A549 (cell line): ENCODE measurements around the gene CFAP77. TPM values are rescaled to one million over a fixed set of nuclear protein-coding genes. Genes with fewer than 3 reads are reported as not detected.

Source experiments
- ATAC-seq, 2 experiments: fragments of 200-7000 bp in 1 of 2; fragments of >200 bp in 1 of 2; cut with Nextera tagmentation in 1 of 2; cut with Tn5 transposase in 1 of 2; 3 replicates each; pipeline versions ENCODE4 v1.8.0 to v1.9.1; 2018 to 2020; ENCODE audit warnings: mild to moderate bottlenecking in 1 of 2, moderate library complexity in 1 of 2
- CTCF ChIA-PET: fragments of 300-600 bp; sonication (Branson Sonifier 250); formaldehyde crosslinking; extraction: SDS; loops from one replicate; lab custom pipeline; 2021; ENCODE audit warnings: antibody characterized with exemption, inconsistent platforms; lab: Yijun Ruan, JAX
- POLR2A ChIA-PET: fragments of 350-600 bp; formaldehyde crosslinking; extraction: SDS; loops from one replicate; lab custom pipeline; 2021; ENCODE audit warnings: antibody characterized with exemption, inconsistent platforms; lab: Yijun Ruan, JAX
- DNase-seq, 2 experiments: peaks; one replicate each; pipeline versions ENCODE4 v3.0.0 to v3.0.0-alpha.2; 2011 to 2016; ENCODE audit warnings: low read depth in 1 of 2, low spot score in 1 of 2
- FAIRE-seq: peaks from 2 replicates; lab custom pipeline; 2011; peaks lifted over from hg19 to GRCh38; lab: Jason Lieb, UNC
- H3K27ac ChIP-seq, 2 experiments: fragments of >200 bp; sonication (Bioruptor Twin); formaldehyde crosslinking; 3 replicates each; pipeline ENCODE4 v1.5.1; 2016 to 2017
- H3K4me1 ChIP-seq: fragments of >200 bp; sonication (Bioruptor Twin); formaldehyde crosslinking; 3 replicates; pipeline ENCODE4 v1.6.1; 2016
- H3K4me2 ChIP-seq: fragments of >200 bp; sonication (Bioruptor Twin); formaldehyde crosslinking; 3 replicates; pipeline ENCODE4 v1.6.1; 2016
- H3K4me3 ChIP-seq: fragments of >200 bp; sonication (Bioruptor Twin); formaldehyde crosslinking; 3 replicates; pipeline ENCODE4 v1.5.1; 2016
- H3K9me3 ChIP-seq: fragments of >200 bp; sonication (Bioruptor Twin); formaldehyde crosslinking; 3 replicates; pipeline ENCODE4 v1.6.1; 2016
- BCL3 ChIP-seq: fragments of >200 bp; sonication (Bioruptor Twin); formaldehyde crosslinking; IDR thresholded peaks from 3 replicates; pipeline ENCODE4 v1.6.1; 2016
- CEBPB ChIP-seq, 2 experiments: fragments of >200 bp in 1 of 2; sonication (Bioruptor Twin) in 1 of 2; formaldehyde crosslinking in 1 of 2; IDR thresholded peaks; 2 replicates each; pipeline ENCODE4 v1.6.1; 2012 to 2016
- CHD2 ChIP-seq: fragments of 150-350 bp; IDR thresholded peaks from 2 replicates; pipeline ENCODE4 v1.6.1; 2014; ENCODE audit warnings: low read length; ENCODE audit not compliant: partially characterized antibody
- CTCF ChIP-seq: fragments of >200 bp; sonication (Bioruptor Twin); formaldehyde crosslinking; IDR thresholded peaks from 3 replicates; pipeline ENCODE4 v1.5.1; 2016
- EHF ChIP-seq: fragments of 250-450 bp; sonication (Bioruptor Pico); IDR thresholded peaks from 2 replicates; pipeline ENCODE4 v1.5.0; 2020; ENCODE audit warnings: mild to moderate bottlenecking
- ELK1 ChIP-seq: fragments of 150-350 bp; IDR thresholded peaks from 2 replicates; pipeline ENCODE4 v1.6.1; 2014; ENCODE audit warnings: low read depth, mild to moderate bottlenecking, low read length
- EP300 ChIP-seq, 2 experiments: fragments of >200 bp; sonication (Bioruptor Twin); formaldehyde crosslinking; IDR thresholded peaks; 2 replicates in 1 of 2; 3 replicates in 1 of 2; pipeline ENCODE4 v1.6.1; 2016 to 2017
- FOSB ChIP-seq: fragments of 250-450 bp; sonication (Bioruptor Pico); IDR thresholded peaks from 2 replicates; pipeline ENCODE4 v1.5.0; 2020; ENCODE audit warnings: mild to moderate bottlenecking, moderate library complexity
- FOSL2 ChIP-seq, 2 experiments: fragments of 450-650 bp in 1 of 2; fragments of >200 bp in 1 of 2; sonication (Bioruptor Twin) in 1 of 2; formaldehyde crosslinking; IDR thresholded peaks; 2 replicates each; pipeline versions ENCODE4 v1.5.0 to v1.6.1; 2016 to 2020; ENCODE audit warnings: mild to moderate bottlenecking in 1 of 2, moderate library complexity in 1 of 2
- HES2 ChIP-seq: fragments of >200 bp; sonication (Bioruptor Twin); formaldehyde crosslinking; IDR thresholded peaks from 2 replicates; pipeline ENCODE4 v1.6.1; 2016
- HEYL ChIP-seq: fragments of 250-450 bp; sonication (Bioruptor Pico); IDR thresholded peaks from 2 replicates; pipeline ENCODE4 v1.8.0; 2021; ENCODE audit warnings: mild to moderate bottlenecking, moderate library complexity
- JUN ChIP-seq, 2 experiments: fragments of >200 bp; sonication (Bioruptor Twin); formaldehyde crosslinking; IDR thresholded peaks; 2 replicates in 1 of 2; 3 replicates in 1 of 2; pipeline ENCODE4 v1.6.1; 2016 to 2017
- NFE2L2 ChIP-seq: fragments of 150-350 bp; conservative IDR thresholded peaks from 2 replicates; pipeline ENCODE4 v1.6.1; 2014; ENCODE audit warnings: low read length
- NPAS2 ChIP-seq: fragments of 250-450 bp; sonication (Bioruptor Pico); IDR thresholded peaks from 2 replicates; pipeline ENCODE4 v1.8.0; 2022; ENCODE audit warnings: mild to moderate bottlenecking, moderate library complexity, borderline replicate concordance
- RARB ChIP-seq: fragments of 250-450 bp; sonication (Bioruptor Pico); IDR thresholded peaks from 2 replicates; pipeline ENCODE4 v1.8.0; 2021; ENCODE audit warnings: mild to moderate bottlenecking, moderate library complexity
- RCOR1 ChIP-seq: fragments of 150-350 bp; IDR thresholded peaks from 2 replicates; pipeline ENCODE4 v1.6.1; 2014; ENCODE audit warnings: antibody characterized with exemption, low read length, low read depth
- TFCP2L1 ChIP-seq: fragments of 250-450 bp; sonication (Bioruptor Pico); IDR thresholded peaks from 2 replicates; pipeline ENCODE4 v1.5.0; 2021; ENCODE audit warnings: mild to moderate bottlenecking
- TP53 ChIP-seq: fragments of 250-450 bp; sonication (Bioruptor Pico); IDR thresholded peaks from 2 replicates; pipeline ENCODE4 v1.5.0; 2021; ENCODE audit warnings: mild to moderate bottlenecking, moderate library complexity
- USF2 ChIP-seq: fragments of 450-650 bp; IDR thresholded peaks from 2 replicates; pipeline ENCODE4 v1.6.1; 2014; ENCODE audit warnings: antibody characterized with exemption
- ZC3H11A ChIP-seq: fragments of 450-650 bp; IDR thresholded peaks from 2 replicates; pipeline ENCODE4 v1.6.1; 2014; ENCODE audit warnings: antibody characterized with exemption, mild to moderate bottlenecking
- ZNF302 ChIP-seq: fragments of 250-450 bp; sonication (Bioruptor Pico); IDR thresholded peaks from 2 replicates; pipeline ENCODE4 v1.9.0; 2021; ENCODE audit warnings: inconsistent platforms, mild to moderate bottlenecking, moderate library complexity
- WGBS: methylation state at CpG from one replicate; pipeline ENCODE4 v1.1.6; 2017; ENCODE audit errors: missing lambda C conversion rate; 5-methylcytosine and 5-hydroxymethylcytosine counted together
- polyA plus RNA-seq, 4 experiments: library from polyadenylated mRNA; depleted of rRNA in 3 of 4; stranded (reverse); fragments of >200 nt; fragmentation: RNase III in 1 of 4; extraction: RNeasy Plus Mini Kit Qiagen cat#74134 plus additional on column Dnase treatment in 1 of 4; gene quantifications; 2 replicates in 3 of 4; 3 replicates in 1 of 4; pipeline ENCODE4 v1.2.3, GENCODE V29; 2011 to 2017

Gene CFAP77
- polyA plus RNA-seq, 2 of the 4 experiments (the other 2 are of a cell fraction): 0.05 TPM; not detected in 1

GRCh38 chr9:132543960-132544359 is 133.9 kb downstream of the CFAP77 start:
- no peak for ATAC-seq
- no peak for DNase-seq
- FAIRE-seq: no peak
- no peak overlapping the region for H3K4me2 ChIP-seq
- ChIA-PET CTCF (interaction anchor here (0.6 to 1.9 kb wide), 2 partner anchors 11 to 31 kb away, joined by 4 to 9 read pairs; no protein-coding TSS in a partner anchor), POLR2A (no interaction called here)
- WGBS: 76% methylated on average over 21 of the region's 21 CpGs
- no peak overlapping the region for H3K4me3 ChIP-seq
- H3K9me3 ChIP-seq: no peaks in the 10 kb centered on the region
- no peak overlapping the region for H3K27ac ChIP-seq
- H3K4me1 ChIP-seq: 0 out of 3 replicates have a peak, but pooled peaks cover 3% of the 10 kb centered on the region
- TF ChIP-seq RCOR1 (no peak), TP53 (CRISPR knock-in tag) (no peak), HEYL (CRISPR knock-in tag) (no peak), ZC3H11A (no peak), USF2 (no peak)
- TF ChIP-seq, all 56 proteins: peak for 0

- CTCF ChIA-PET: interaction anchor here (1.0 to 1.3 kb wide), 3 partner anchors 10 to 35 kb away, joined by 3 read pairs; no protein-coding TSS in a partner anchor
- WGBS: 74% methylated on average over 9 of the region's 9 CpGs
- TF ChIP-seq FOSL2 (IDR thresholded peaks at IDR 0.05) (no peak), FOSL2 (CRISPR knock-in tag; IDR thresholded peaks at IDR 0.05) (no peak), NFE2L2 (no peak), CHD2 (no peak), ZNF302 (CRISPR knock-in tag) (no peak), FOSB (no peak), TFCP2L1 (CRISPR knock-in tag) (no peak)
Observed at GRCh38 chr9:132545578-132545977, 135.6 kb downstream of the CFAP77 start.

GRCh38 chr9:132546148-132547051 is 136.4 kb downstream of the CFAP77 start:
- Histone ChIP-seq H3K27ac (peak overlapping the region in 1 of 2 experiments; percentile 29; a peak in 2 of 6 replicates), H3K4me3 (peak overlapping the region; percentile 31; the same call in 1 of the 3 replicates), H3K9me3 (no peaks in the 10 kb centered on the region), H3K4me2 (peak overlapping the region; percentile 93), H3K4me1 (0 out of 3 replicates have a peak, but pooled peaks cover 3% of the 10 kb centered on the region)
- ATAC-seq (peak; percentile 60 to 73; a peak in 5 of 6 replicates), DNase-seq (peak in 1 of 2 experiments; percentile 50), FAIRE-seq (no peak)
- 20% methylated on average over 16 of the region's 27 CpGs for WGBS
- TF ChIP-seq CTCF (peak; percentile 27; the same call in 2 of the 3 replicates), CEBPB (IDR thresholded peaks at IDR 0.05) (no peak)
- ChIA-PET POLR2A (no interaction called here), CTCF (interaction anchor here (0.7 to 1.3 kb wide), 4 partner anchors 11 to 29 kb away, joined by 3 read pairs; no protein-coding TSS in a partner anchor)

More at GRCh38 chr9:132545578-132545977, 135.6 kb downstream of the CFAP77 start:
- Histone ChIP-seq H3K9me3 (no peaks in the 10 kb centered on the region), H3K4me1 (0 out of 3 replicates have a peak, but pooled peaks cover 3% of the 10 kb centered on the region), H3K27ac (no peak overlapping the region), H3K4me2 (no peak overlapping the region; the same call in 2 of the 3 replicates), H3K4me3 (no peak overlapping the region)
- POLR2A ChIA-PET: no interaction called here
- no peak for ATAC-seq
- no peak for DNase-seq
- no peak for FAIRE-seq

- CTCF ChIA-PET: interaction anchor here (0.7 to 1.1 kb wide), 2 partner anchors 28 to 30 kb away, joined by 3 read pairs; no protein-coding TSS in a partner anchor
- H3K4me3 ChIP-seq: no peak overlapping the region
- 0 out of 3 replicates have a peak, but pooled peaks cover 3% of the 10 kb centered on the region for H3K4me1 ChIP-seq
- DNase-seq (no peak), ATAC-seq (no peak), FAIRE-seq (no peak)
- no peaks in the 10 kb centered on the region for H3K9me3 ChIP-seq
- no peak overlapping the region for H3K27ac ChIP-seq
- POLR2A ChIA-PET: no interaction called here
- 61% methylated on average over 7 of the region's 7 CpGs for WGBS
- no peak overlapping the region for H3K4me2 ChIP-seq
- TF ChIP-seq RARB (CRISPR knock-in tag): no peak
- no peak for TF ChIP-seq ELK1
- TF ChIP-seq USF2: no peak
- no peak for TF ChIP-seq NPAS2 (CRISPR knock-in tag)
- TF ChIP-seq EHF (CRISPR knock-in tag): no peak
- TF ChIP-seq RCOR1: no peak
- TF ChIP-seq HES2: no peak
- TF ChIP-seq BCL3: no peak
- no peak for TF ChIP-seq EP300 (IDR thresholded peaks at IDR 0.05)
- no peak for TF ChIP-seq JUN (IDR thresholded peaks at IDR 0.05)
Observed at GRCh38 chr9:132547052-132547431, 137.0 kb downstream of the CFAP77 start.
